KMS-11 (cell line): ENCODE measurements around the gene PARP14.

Experiments
- H2AFZ ChIP-seq: fragments of 200-600 bp; sonication (generic); 2 replicates; pipeline ENCODE4 v1.6.1; 2016; ENCODE audit warnings: antibody characterized with exemption, mixed run types, low read depth
- H3K27ac ChIP-seq: fragments of 200-600 bp; sonication (generic); 2 replicates; pipeline ENCODE4 v1.6.1; 2016; ENCODE audit warnings: mild to moderate bottlenecking, mixed run types
- H3K27me3 ChIP-seq: fragments of 200-600 bp; sonication (generic); 2 replicates; pipeline ENCODE4 v1.6.1; 2017; ENCODE audit warnings: mild to moderate bottlenecking, low read depth, mixed run types, moderate library complexity; ENCODE audit not compliant: insufficient read depth
- H3K36me3 ChIP-seq: fragments of 200-600 bp; sonication (generic); 2 replicates; pipeline ENCODE4 v1.6.1; 2017; ENCODE audit warnings: mild to moderate bottlenecking, mixed run types; ENCODE audit not compliant: insufficient read depth
- H3K4me1 ChIP-seq: fragments of 200-600 bp; sonication (generic); 2 replicates; pipeline ENCODE4 v1.6.1; 2016; ENCODE audit warnings: mild to moderate bottlenecking, low read depth, mixed run types; ENCODE audit not compliant: poor library complexity, severe bottlenecking
- H3K4me2 ChIP-seq: fragments of 200-600 bp; sonication (generic); 2 replicates; pipeline ENCODE4 v1.7.0; 2016; ENCODE audit warnings: mild to moderate bottlenecking, mixed run types
- H3K4me3 ChIP-seq: fragments of 200-600 bp; sonication (generic); IDR thresholded peaks from 2 replicates; pipeline ENCODE4 v1.6.1; 2017; ENCODE audit warnings: low read depth, low read length, mixed read lengths; ENCODE audit not compliant: insufficient read depth
- H3K79me2 ChIP-seq: fragments of 200-600 bp; sonication (generic); 2 replicates; pipeline ENCODE4 v1.6.1; 2016; ENCODE audit warnings: low read depth, mixed run types; ENCODE audit not compliant: insufficient read depth
- H3K9ac ChIP-seq: fragments of 200-600 bp; sonication (generic); 2 replicates; pipeline ENCODE4 v1.6.1; 2016; ENCODE audit warnings: mild to moderate bottlenecking, mixed run types
- H4K20me1 ChIP-seq: fragments of 200-600 bp; sonication (generic); 2 replicates; pipeline ENCODE4 v1.6.1; 2016; ENCODE audit warnings: mild to moderate bottlenecking, mixed run types; ENCODE audit not compliant: insufficient read depth
- CTCF ChIP-seq: fragments of 200-600 bp; sonication (generic); conservative IDR thresholded peaks from 2 replicates; pipeline ENCODE4 v1.6.1; 2017; ENCODE audit warnings: low read depth, mild to moderate bottlenecking, antibody characterized with exemption, low read length, moderate library complexity, mixed read lengths

PARP14 gene

GRCh38 chr3:122719273-122719921, 38.8 kb downstream of the PARP14 start:
- Histone ChIP-seq H3K36me3 (no peaks in the 10 kb centered on the region), H3K4me1 (no peaks in the 10 kb centered on the region), H2AFZ (no peak overlapping the region), H3K79me2 (no peaks in the 10 kb centered on the region), H3K4me3 (no peak overlapping the region), H3K9ac (no peak overlapping the region), H3K4me2 (no peak overlapping the region), H4K20me1 (no peaks in the 10 kb centered on the region), H3K27ac (no peak overlapping the region), H3K27me3 (no peaks in the 10 kb centered on the region)
- TF ChIP-seq CTCF: no peak

GRCh38 chr3:122725106-122725505, 44.5 kb downstream of the PARP14 start:
- H3K4me3 ChIP-seq: no peak overlapping the region
- no peaks in the 10 kb centered on the region for H3K79me2 ChIP-seq
- no peaks in the 10 kb centered on the region for H3K4me1 ChIP-seq
- H4K20me1 ChIP-seq: no peaks in the 10 kb centered on the region
- H3K27me3 ChIP-seq: no peaks in the 10 kb centered on the region
- H3K9ac ChIP-seq: no peak overlapping the region
- H3K36me3 ChIP-seq: no peaks in the 10 kb centered on the region
- no peak for TF ChIP-seq CTCF
- no peak overlapping the region for H3K4me2 ChIP-seq
- H2AFZ ChIP-seq: no peak overlapping the region
- no peak overlapping the region for H3K27ac ChIP-seq

- no peak for TF ChIP-seq CTCF
- Histone ChIP-seq H2AFZ (no peak overlapping the region), H3K9ac (no peak overlapping the region), H3K4me3 (no peak overlapping the region), H3K4me2 (no peak overlapping the region), H3K4me1 (no peaks in the 10 kb centered on the region), H3K27me3 (no peaks in the 10 kb centered on the region), H3K27ac (no peak overlapping the region), H4K20me1 (no peaks in the 10 kb centered on the region), H3K36me3 (no peaks in the 10 kb centered on the region), H3K79me2 (no peaks in the 10 kb centered on the region)
Observed at GRCh38 chr3:122727294-122727693, 46.7 kb downstream of the PARP14 start.

GRCh38 chr3:122727766-122728165, 47.1 kb downstream of the PARP14 start:
- Histone ChIP-seq H4K20me1 (no peaks in the 10 kb centered on the region), H3K4me1 (no peaks in the 10 kb centered on the region), H3K4me3 (no peak overlapping the region), H3K36me3 (no peaks in the 10 kb centered on the region), H3K79me2 (no peaks in the 10 kb centered on the region), H3K27ac (no peak overlapping the region), H3K27me3 (no peaks in the 10 kb centered on the region), H2AFZ (no peak overlapping the region), H3K4me2 (no peak overlapping the region), H3K9ac (no peak overlapping the region)
- TF ChIP-seq CTCF: no peak
